ENCODE measurements around the gene DNMT3A. TPM values are rescaled to one million over a fixed set of nuclear protein-coding genes. Genes with fewer than 3 reads are reported as not detected.

Gene DNMT3A
- total and polyA plus RNA-seq, 3 donors from 2014 or later, result 15.5 to 36.3 (median 36.3) TPM

MicroRNAs encoded within 50 kb of the gene (microRNA counts, 767-probe panel; counts per million panel counts)
- microRNA hsa-miR-1301, result 0 to 152 counts per million in 2 donors

Small RNAs within 50 kb of the gene (microRNA-seq; reads per million reads assigned to microRNA genes)
- 368 to 476 reads per million in 2 donors for gene MIR1301 (ENCODE audit: borderline number of aligned reads in 2 of 2, borderline replicate concordance in 1 of 2)

Small RNAs within 50 kb of the gene (small RNA-seq; reads per million reads assigned to genes)
- 0.66 to 2.7 reads per million in 2 donors for gene MIR1301

Other genes with a start within 250 kb of the DNMT3A start
- gene POMC, start 173.3 kb downstream of the DNMT3A start, total RNA-seq, result 10 to 100 TPM; 55.7 to 77.2 TPM
- 17.9 TPM for gene POMC, start 173.3 kb downstream of the DNMT3A start, polyA plus RNA-seq (ENCODE audit: insufficient read depth, low read depth, low replicate concordance)

Data from testis (tissue), 3 donors.